B cell (primary cell): Measurements from ENCODE around the gene PERCC1. TPM values are rescaled to one million over a fixed set of nuclear protein-coding genes. Genes with fewer than 3 reads are reported as not detected.

Source experiments
- ATAC-seq: fragments of 200-7000 bp; cut with Tn5 transposase; one replicate; pipeline ENCODE4 v1.10.0; 2021; ENCODE audit warnings: low read depth, mild to moderate bottlenecking, moderate number of reproducible peaks, moderate library complexity
- CTCF ChIA-PET: fragments of 350-600 bp; sonication (Branson Sonifier 250); formaldehyde crosslinking; loops from one replicate; lab custom pipeline; 2021; ENCODE audit warnings: antibody characterized with exemption, inconsistent platforms; lab: Charles Lee
- POLR2A ChIA-PET: fragments of 350-600 bp; sonication (Branson Sonifier 250); formaldehyde crosslinking; loops from one replicate; lab custom pipeline; 2021; ENCODE audit warnings: antibody characterized with exemption; lab: Charles Lee
- DNase-seq: peaks from one replicate; pipeline ENCODE4 v3.0.0; 2013
- H2AFZ ChIP-seq: 2 replicates; pipeline ENCODE4 v1.6.1; 2012; ENCODE audit warnings: mild to moderate bottlenecking, low read depth, low read length; ENCODE audit not compliant: insufficient read depth, poor library complexity, severe bottlenecking
- H3K27ac ChIP-seq, 2 donors: 1 replicate in 1 of 2; 2 replicates in 1 of 2; pipeline ENCODE4 v1.5.1; 2012 to 2013; ENCODE audit warnings: low read length in 2 of 2, mild to moderate bottlenecking in 2 of 2, moderate library complexity in 1 of 2
- H3K27me3 ChIP-seq, 4 experiments: fragments of 200-600 bp in 1 of 4; sonication (generic) in 1 of 4; replicated peaks in 1 of 4; 1 replicate in 2 of 4; 2 replicates in 2 of 4; pipeline versions ENCODE4 v1.6.1 to v1.7.0; 2013 to 2016; ENCODE audit warnings: low read length in 3 of 4, mild to moderate bottlenecking in 2 of 4, mixed read lengths in 1 of 4, moderate library complexity in 1 of 4; ENCODE audit not compliant: insufficient read depth in 4 of 4, control insufficient read depth in 3 of 4; ENCODE audit errors: control extremely low read depth in 1 of 4
- H3K36me3 ChIP-seq, 2 experiments: replicated peaks in 1 of 2; 1 replicate in 1 of 2; 2 replicates in 1 of 2; pipeline versions ENCODE4 v1.6.1 to v1.7.1; 2013; ENCODE audit warnings: low read length in 1 of 2; ENCODE audit not compliant: insufficient read depth in 2 of 2, control insufficient read depth in 1 of 2; ENCODE audit errors: control extremely low read depth in 1 of 2, extremely low read depth in 1 of 2
- H3K4me1 ChIP-seq, 2 donors: fragments of 200-600 bp in 1 of 2; sonication (generic) in 1 of 2; 1 replicate in 1 of 2; 2 replicates in 1 of 2; pipeline versions ENCODE4 v1.5.1 to v1.6.1; 2013 to 2017; ENCODE audit warnings: low read length in 2 of 2; ENCODE audit not compliant: control insufficient read depth in 2 of 2, insufficient read depth in 2 of 2
- H3K4me2 ChIP-seq: replicated peaks from 2 replicates; pipeline ENCODE3; 2012; ENCODE audit warnings: mild to moderate bottlenecking, low read depth, low read length; ENCODE audit not compliant: poor library complexity, severe bottlenecking
- H3K4me3 ChIP-seq, 5 experiments: fragments of 200-600 bp in 1 of 5; sonication (generic) in 1 of 5; 1 replicate in 3 of 5; 2 replicates in 2 of 5; pipeline versions ENCODE4 v1.5.1 to v1.7.0; 2011 to 2016; ENCODE audit warnings: low read length in 4 of 5, mild to moderate bottlenecking in 4 of 5, low read depth in 2 of 5, control low read depth in 1 of 5, moderate library complexity in 1 of 5; ENCODE audit not compliant: insufficient read depth in 1 of 5; ENCODE audit errors: control extremely low read depth in 1 of 5, extremely low read depth in 1 of 5
- H3K79me2 ChIP-seq: fragments of 200-600 bp; sonication (generic); one replicate; pipeline ENCODE4 v1.6.0; 2016; ENCODE audit warnings: low read length; ENCODE audit not compliant: control insufficient read depth, insufficient read depth
- H3K9ac ChIP-seq: fragments of 200-600 bp; sonication (generic); 2 replicates; pipeline ENCODE4 v1.6.1; 2017; ENCODE audit warnings: mild to moderate bottlenecking, low read length, moderate library complexity
- H3K9me3 ChIP-seq, 3 donors: one replicate each; pipeline versions ENCODE4 v1.6.1 to v1.7.1; 2013; ENCODE audit warnings: low read length in 2 of 3; ENCODE audit not compliant: control insufficient read depth in 2 of 3, insufficient read depth in 1 of 3; ENCODE audit errors: control extremely low read depth in 1 of 3
- H4K20me1 ChIP-seq: 2 replicates; pipeline ENCODE4 v1.6.0; 2012; ENCODE audit warnings: mild to moderate bottlenecking, low read length; ENCODE audit not compliant: insufficient read depth, control insufficient read depth, poor library complexity, severe bottlenecking
- H3K27ac Mint-ChIP-seq: one replicate; pipeline ENCODE4 v1.8.0; 2021; ENCODE audit warnings: mixed read lengths
- H3K27me3 Mint-ChIP-seq: one replicate; pipeline ENCODE4 v1.8.0; 2021; ENCODE audit warnings: mixed read lengths
- H3K4me1 Mint-ChIP-seq: one replicate; pipeline ENCODE4 v1.8.0; 2021; ENCODE audit warnings: mixed read lengths
- H3K4me3 Mint-ChIP-seq: one replicate; pipeline ENCODE4 v1.8.0; 2021; ENCODE audit warnings: mixed read lengths
- H3K9me3 Mint-ChIP-seq: one replicate; pipeline ENCODE4 v1.8.0; 2022; ENCODE audit warnings: mixed read lengths; ENCODE audit not compliant: insufficient read depth
- CTCF ChIP-seq: fragments of 200-600 bp; IDR thresholded peaks from one replicate; pipeline ENCODE4 v1.8.0; 2022; ENCODE audit warnings: antibody characterized with exemption, mild to moderate bottlenecking
- EZH2 ChIP-seq: IDR thresholded peaks from 2 replicates; pipeline ENCODE4 v1.6.1; 2012; ENCODE audit warnings: borderline replicate concordance, low read depth, mild to moderate bottlenecking, moderate library complexity, low read length; ENCODE audit not compliant: insufficient read depth, poor library complexity, severe bottlenecking
- WGBS: methylation state at CpG from one replicate; pipeline ENCODE4 v1.1.5; 2013; ENCODE audit warnings: missing lambda C conversion rate; ENCODE audit not compliant: insufficient coverage; 5-methylcytosine and 5-hydroxymethylcytosine counted together
- intact Hi-C: fragments of 100-400 bp; cut with micrococcal nuclease; formaldehyde crosslinking; loops from one replicate; pipeline ENCODE4 v1.10.0; 2022
- polyA plus RNA-seq: library from polyadenylated mRNA; depleted of rRNA; stranded (reverse); fragments of >200 nt; gene quantifications from 2 replicates; pipeline ENCODE4 v1.2.3, GENCODE V29; 2012
- total RNA-seq, 2 donors: library from RNA; stranded (reverse); fragments of 120-200 nt in 1 of 2; gene quantifications; 1 replicate in 1 of 2; 2 replicates in 1 of 2; pipeline versions ENCODE4 v1.2.3 to v1.2.4, GENCODE V29; 2013 to 2022

PERCC1 gene
- total and polyA plus RNA-seq, 2 donors (not counting 1 experiment from before 2014, with no cell fraction given), result 0.46 to 0.64 TPM

DNA sequence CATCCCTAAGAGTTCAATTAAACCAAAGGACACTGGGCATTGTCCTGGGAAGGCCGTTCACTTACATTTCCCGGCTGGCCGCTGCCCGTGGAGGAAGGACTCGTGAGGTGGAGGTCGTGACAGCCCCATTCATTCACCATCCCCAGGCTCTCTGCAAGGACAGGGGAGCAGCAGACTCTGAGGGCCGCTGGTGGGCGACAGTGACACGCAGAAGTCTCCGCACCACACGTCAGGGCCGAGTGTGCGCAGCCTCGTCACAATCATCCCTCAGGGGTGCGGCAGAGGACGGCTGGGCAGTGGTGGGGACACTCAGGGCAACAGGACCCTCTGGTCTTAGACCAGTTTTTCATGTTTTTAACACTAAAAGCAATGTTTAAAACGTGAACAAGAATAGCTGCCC is 38.1 kb upstream of the PERCC1 start:
- Mint-ChIP-seq H3K4me1 (no peaks in the 10 kb centered on the region), H3K27me3 (no peaks in the 10 kb centered on the region), H3K4me3 (no peak overlapping the region), H3K27ac (no peak overlapping the region), H3K9me3 (no peaks in the 10 kb centered on the region)
- peaks cover 52% of the 10 kb centered on the region for H4K20me1 ChIP-seq
- H3K4me1 ChIP-seq, result no peaks in the 10 kb centered on the region
- H2AFZ ChIP-seq, result no peak overlapping the region
- no peak for TF ChIP-seq CTCF
- TF ChIP-seq EZH2, result no peak
- no peaks in the 10 kb centered on the region for H3K27me3 ChIP-seq
- H3K4me3 ChIP-seq, result no peak overlapping the region
- no peak overlapping the region for H3K9ac ChIP-seq
- no peak for DNase-seq
- intact Hi-C loops, result no loop called here
- peaks cover 55% of the 10 kb centered on the region for H3K79me2 ChIP-seq
- 98% methylated on average over 15 of the region's 17 CpGs for WGBS
- no peak for ATAC-seq
- ChIA-PET POLR2A (no interaction called here), CTCF (no interaction called here)
- H3K9me3 ChIP-seq, result no peaks in the 10 kb centered on the region
- no peak overlapping the region for H3K27ac ChIP-seq
- peaks cover 6 to 69% of the 10 kb centered on the region in 2 experiments for H3K36me3 ChIP-seq
- no peak overlapping the region for H3K4me2 ChIP-seq

GRCh38 chr16:1393613-1394176 is 37.2 kb upstream of the PERCC1 start:
- H4K20me1 ChIP-seq, result peaks cover 52% of the 10 kb centered on the region
- ChIA-PET CTCF (no interaction called here), POLR2A (interaction anchor here (1.1 kb wide), 1 partner anchor 14 kb away, joined by 4 read pairs; no protein-coding TSS in a partner anchor)
- intact Hi-C loops, result no loop called here
- TF ChIP-seq CTCF (no peak), EZH2 (no peak)
- Mint-ChIP-seq H3K9me3 (no peaks in the 10 kb centered on the region), H3K4me3 (no peak overlapping the region), H3K4me1 (no peaks in the 10 kb centered on the region), H3K27me3 (no peaks in the 10 kb centered on the region), H3K27ac (no peak overlapping the region)
- no peaks in the 10 kb centered on the region for H3K27me3 ChIP-seq
- no peak overlapping the region for H2AFZ ChIP-seq
- no peaks in the 10 kb centered on the region for H3K9me3 ChIP-seq
- DNase-seq (no peak), ATAC-seq (no peak)
- H3K79me2 ChIP-seq, result peaks cover 55% of the 10 kb centered on the region
- no peak overlapping the region for H3K4me3 ChIP-seq
- peaks cover 6 to 70% of the 10 kb centered on the region in 2 experiments for H3K36me3 ChIP-seq
- no peak overlapping the region for H3K9ac ChIP-seq
- WGBS, result over 99% methylated on average over 18 of the region's 21 CpGs
- H3K4me1 ChIP-seq, result no peaks in the 10 kb centered on the region
- H3K4me2 ChIP-seq, result no peak overlapping the region
- H3K27ac ChIP-seq, result no peak overlapping the region
